Spleen (tissue), 7 donors: ENCODE data around the gene PACSIN2.

Source experiments
- CTCF ChIP-seq, 11 experiments: fragments of 200-600 bp in 7 of 11; fragments of 450-650 bp in 4 of 11; sonication (generic) in 4 of 11; IDR thresholded peaks in 8 of 11; conservative IDR thresholded peaks in 3 of 11; 1 replicate in 7 of 11; 2 replicates in 4 of 11; pipeline versions ENCODE4 v1.4.0 to v1.8.0; 2016 to 2021; ENCODE audit warnings: antibody characterized with exemption in 11 of 11, inconsistent platforms in 4 of 11, mild to moderate bottlenecking in 1 of 11
- POLR2A ChIP-seq, 3 donors: fragments of 450-650 bp; IDR thresholded peaks; one replicate each; pipeline ENCODE4 v1.5.1; 2017; ENCODE audit warnings: antibody characterized with exemption in 3 of 3, mild to moderate bottlenecking in 1 of 3
- POLR2AphosphoS5 ChIP-seq, 3 donors: sonication (generic); formaldehyde crosslinking; IDR thresholded peaks; one replicate each; pipeline ENCODE4 v1.5.1; 2017; ENCODE audit warnings: antibody characterized with exemption in 3 of 3
- donor health status: DM: no; HTN: no; CAD: no; lungs with moderate emphysema.
- donor health status: DM: no; HTN: no; CAD: no.
- donor health status: DM: no; HTN: no; CAD: no.

GRCh38 chr22:43008921-43009320 is 6.0 kb downstream of the PACSIN2 start:
- TF ChIP-seq POLR2A (IDR thresholded peaks at IDR 0.05): no peak
- no peak for TF ChIP-seq CTCF (IDR thresholded peaks at IDR 0.05 in 8 of 11, conservative IDR thresholded peaks at IDR 0.05 in 3 of 11)
- TF ChIP-seq POLR2AphosphoS5 (IDR thresholded peaks at IDR 0.05): no peak
